Stimulated activated CD4-positive, alpha-beta T cell treated with anti-CD3 and anti-CD28 coated beads, Interleukin-15, amount 100 ng/mL, for 48 hours (primary cell): ENCODE results near the gene KIF19.

ENCODE experiments used
- DNase-seq, 2 donors: peaks; one replicate each; pipeline ENCODE4 v3.0.0-alpha.2; 2020; ENCODE audit warnings: low read depth in 2 of 2

KIF19 gene

DNA sequence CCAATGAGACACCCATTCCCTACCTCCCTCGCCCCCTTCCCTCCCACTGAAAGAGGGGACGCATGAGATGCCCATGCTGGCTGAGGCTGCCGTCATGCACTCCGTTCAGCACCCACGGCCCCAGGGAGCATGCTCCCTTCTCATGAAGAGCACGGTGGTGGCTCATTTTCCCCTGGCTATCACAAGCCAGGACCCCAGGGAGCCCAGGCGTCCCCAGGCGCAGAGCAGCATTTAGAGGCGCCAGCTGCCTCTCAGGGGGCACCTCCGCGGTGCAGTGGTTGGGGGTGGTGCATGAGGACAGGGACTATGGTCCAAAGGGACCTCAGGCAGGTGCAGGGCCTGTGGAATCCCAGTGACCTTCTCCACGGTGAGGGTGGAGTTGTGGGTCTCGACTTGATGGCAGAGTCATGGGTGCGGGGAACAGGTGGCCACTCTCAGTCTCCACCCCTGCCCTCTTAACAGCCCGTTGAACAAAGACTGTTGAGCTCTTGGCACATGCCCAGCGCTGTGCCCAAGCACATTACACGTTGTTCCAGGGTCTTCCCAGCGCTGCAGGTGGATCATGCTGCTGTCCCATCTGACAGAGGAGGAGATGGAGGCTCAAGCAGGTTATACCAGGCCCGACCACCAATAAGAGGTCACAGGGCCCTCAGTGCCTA, 13.6 kb downstream of the KIF19 start:
- no peak for DNase-seq

DNA sequence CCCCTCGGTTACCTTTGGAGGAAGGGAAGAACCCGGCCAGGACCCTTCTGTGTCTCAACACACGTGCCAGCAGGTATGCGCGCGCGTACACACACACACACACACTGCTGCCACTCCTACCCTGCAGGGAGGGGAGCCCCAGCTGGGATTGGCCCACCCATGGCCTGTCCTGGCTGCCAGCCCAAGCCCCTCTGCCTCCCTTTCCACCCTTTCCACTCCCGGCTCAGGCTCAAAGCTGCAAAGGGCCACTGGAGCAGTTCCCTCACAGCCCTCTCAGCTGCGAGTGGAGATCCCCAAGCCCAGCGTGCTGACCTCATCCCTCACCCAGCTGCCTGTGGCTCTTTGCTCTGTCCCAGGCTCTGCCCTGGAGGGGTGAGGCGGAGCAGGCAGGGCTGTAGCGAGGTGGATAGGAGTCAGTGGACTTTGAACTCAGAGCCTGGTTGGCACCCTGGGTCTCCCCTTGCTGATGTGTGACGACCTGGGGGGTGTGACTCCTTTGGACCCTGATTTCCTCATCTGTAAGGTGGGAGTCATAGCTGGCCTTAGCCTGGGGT, 14.5 kb downstream of the KIF19 start:
- no peak for DNase-seq

DNA sequence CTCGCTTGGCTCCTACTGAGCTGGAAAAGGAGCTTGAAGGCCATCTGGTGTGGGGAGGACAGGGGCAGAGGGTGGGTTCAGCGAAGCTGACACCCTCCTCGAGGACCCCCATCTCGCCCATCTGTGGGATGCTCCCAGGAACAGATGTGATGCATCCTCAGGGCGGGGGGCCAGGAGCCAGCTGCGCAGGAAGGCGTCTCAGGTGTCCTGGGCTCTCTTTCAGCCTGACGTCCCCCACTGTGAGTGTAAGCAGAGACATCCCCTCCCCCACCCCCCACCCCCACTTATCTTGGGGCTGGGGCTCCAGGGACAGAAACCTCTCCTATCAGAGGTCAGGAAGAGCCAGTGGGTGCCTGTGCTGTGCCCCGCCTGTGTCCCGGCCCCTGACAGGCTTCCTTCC, 16.2 kb downstream of the KIF19 start:
- DNase-seq: no peak

DNA sequence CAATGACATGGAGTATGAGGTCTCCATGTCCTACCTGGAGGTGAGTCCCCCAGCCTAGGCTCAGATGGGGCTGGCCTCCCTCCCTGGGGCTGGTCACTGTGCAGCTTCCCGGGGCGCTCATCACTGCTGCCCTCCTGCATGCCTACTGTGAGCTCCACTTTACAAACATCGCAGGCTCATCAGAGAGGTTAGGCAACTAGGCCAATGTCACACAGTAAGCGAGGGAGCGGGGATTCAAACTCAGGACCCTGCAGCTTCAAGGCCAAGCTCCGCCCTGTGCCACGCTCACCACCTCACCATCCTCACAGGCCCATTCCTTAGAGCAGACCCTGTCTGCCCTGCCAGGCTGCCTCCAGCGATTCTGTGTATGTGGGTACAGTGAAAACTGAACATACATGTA, 17.1 kb downstream of the KIF19 start:
- no peak for DNase-seq

DNA sequence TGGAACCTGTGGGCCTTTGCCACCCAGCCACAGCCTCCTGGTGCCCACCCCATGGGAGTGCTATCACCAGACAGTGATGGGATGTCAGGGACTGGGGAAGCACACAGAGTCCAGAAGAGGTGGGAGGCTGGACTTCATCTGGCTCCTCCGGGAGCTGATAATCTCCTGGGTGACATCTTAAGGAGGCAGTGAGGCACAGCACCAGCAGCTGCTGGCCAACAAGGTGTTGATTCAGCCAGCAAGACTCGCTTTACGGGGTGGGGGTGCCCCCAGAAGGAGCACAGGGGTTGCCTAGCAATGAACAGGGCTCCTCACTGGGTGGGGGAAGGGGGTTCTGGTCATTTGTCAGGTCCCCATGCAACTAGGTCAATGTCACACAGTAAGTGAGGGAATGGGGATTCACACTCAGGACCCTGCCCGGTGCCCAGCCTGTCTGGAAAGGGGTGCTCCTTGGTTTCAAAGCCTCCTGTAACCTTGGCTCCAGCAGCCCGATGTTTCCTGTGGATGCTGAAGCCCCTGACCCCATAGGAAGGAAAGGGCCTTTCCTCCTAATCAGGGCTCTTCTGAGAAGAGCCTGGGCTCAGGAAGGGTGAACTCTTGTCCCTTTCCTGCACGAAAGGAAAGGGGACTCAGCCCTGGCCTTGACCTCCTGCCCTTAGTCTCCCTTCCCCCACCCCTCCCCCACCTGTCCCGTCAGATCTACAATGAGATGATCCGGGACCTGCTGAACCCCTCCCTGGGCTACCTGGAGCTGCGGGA, 17.7 kb downstream of the KIF19 start:
- no peak for DNase-seq

DNA sequence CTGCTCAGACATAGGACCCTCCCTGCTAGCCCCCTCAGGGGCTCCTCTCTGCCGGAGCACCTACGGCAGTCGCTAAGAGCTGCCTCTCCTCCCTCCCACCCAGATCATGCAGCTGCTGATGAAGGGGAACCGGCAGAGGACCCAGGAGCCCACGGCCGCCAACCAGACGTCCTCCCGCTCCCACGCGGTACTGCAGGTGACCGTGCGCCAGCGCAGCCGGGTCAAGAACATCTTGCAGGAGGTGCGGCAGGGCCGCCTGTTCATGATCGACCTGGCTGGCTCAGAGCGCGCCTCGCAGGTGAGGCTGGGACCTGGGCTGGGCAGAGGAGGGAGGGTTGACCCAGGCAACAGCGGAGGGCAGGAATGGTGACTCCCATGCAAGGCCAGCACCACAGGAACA, 18.6 kb downstream of the KIF19 start:
- no peak for DNase-seq

DNA sequence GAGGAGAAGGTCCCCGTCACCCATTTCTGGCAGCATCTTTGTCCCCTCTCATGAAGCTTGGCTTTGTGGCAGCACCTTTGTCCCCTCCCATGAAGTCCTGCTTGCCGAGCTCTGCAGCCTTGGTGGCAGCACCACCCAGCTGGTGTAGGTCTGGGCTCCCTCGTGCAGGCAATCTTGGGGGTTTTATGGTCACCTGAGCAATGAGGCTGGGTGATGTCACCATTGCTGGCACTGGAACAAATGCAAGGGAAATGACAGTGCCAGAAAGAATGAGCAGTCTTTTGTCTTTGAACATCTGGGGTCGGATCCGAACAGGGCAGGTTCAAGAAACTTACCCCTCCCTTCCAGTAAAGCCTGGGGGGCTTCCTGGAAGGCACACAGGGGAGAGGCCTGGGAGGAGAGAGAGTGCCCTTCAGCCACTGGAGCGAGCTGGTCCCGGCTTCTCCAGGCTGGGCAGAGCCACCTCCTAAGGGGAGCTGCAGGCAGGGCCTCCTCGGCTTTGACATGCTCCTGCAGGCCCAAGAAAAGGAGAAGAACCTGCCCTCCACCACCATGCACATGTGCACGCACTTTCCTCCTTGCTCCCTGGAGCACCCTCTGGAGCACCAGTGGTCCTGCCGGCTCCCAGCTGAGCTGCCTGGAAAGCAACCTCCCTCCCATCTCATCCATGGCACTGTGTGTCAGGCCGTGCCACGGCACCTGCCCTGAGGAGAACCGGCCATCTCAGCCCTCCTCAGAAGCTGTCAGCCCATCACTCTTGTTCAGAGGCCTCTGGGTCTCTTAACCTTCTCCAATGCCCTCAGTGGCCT, 19.6 kb downstream of the KIF19 start:
- DNase-seq: no peak

DNA sequence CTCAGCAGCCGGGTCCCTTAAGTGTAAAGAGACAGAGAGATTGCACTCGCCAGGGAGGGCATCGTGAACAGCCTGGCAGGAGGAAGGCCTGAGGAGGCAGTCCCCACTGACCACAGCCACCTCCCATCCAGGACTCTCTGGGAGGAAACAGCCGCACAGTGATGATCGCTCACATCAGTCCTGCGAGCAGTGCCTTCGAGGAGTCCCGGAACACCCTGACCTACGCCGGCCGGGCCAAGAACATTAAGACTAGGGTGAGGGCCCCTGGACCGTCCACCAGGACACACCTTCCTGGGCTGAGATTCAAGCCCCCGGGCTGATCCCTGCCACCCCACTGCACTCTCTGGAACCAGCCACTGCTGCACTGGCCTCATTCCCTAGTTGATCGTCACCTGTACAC, 21.6 kb downstream of the KIF19 start:
- DNase-seq: no peak

DNA sequence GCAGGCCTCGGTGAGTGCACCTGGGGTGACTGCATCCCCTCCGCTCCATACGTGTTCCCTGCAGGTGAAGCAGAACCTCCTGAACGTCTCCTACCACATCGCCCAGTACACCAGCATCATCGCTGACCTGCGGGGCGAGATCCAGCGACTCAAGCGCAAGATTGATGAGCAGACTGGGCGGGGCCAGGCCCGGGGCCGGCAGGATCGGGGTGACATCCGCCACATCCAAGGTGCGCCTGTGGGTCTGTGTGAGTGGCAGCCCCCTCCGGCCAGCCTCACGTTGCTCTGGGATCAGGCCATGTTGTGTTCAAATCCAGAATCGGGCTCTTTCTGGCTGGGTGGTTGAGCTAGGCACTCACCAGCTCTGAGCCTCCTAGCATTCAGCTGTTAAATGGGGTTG, 23.1 kb downstream of the KIF19 start:
- DNase-seq: no peak

DNA sequence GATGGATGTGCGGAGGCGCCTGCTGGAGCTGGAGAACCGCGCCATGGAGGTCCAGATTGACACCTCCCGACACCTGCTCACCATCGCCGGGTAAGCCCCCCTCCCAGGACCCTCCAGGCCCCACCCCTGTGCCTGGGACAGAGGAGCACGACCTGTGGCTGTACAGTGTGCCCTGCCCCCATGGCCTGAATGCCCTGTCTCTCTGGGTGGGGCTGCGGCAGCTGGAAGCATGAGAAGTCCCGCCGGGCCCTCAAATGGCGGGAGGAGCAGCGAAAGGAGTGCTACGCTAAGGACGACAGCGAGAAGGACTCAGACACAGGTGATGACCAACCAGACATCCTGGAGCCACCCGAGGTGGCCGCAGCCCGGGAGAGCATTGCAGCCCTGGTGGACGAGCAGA, 24.5 kb downstream of the KIF19 start:
- DNase-seq: no peak

DNA sequence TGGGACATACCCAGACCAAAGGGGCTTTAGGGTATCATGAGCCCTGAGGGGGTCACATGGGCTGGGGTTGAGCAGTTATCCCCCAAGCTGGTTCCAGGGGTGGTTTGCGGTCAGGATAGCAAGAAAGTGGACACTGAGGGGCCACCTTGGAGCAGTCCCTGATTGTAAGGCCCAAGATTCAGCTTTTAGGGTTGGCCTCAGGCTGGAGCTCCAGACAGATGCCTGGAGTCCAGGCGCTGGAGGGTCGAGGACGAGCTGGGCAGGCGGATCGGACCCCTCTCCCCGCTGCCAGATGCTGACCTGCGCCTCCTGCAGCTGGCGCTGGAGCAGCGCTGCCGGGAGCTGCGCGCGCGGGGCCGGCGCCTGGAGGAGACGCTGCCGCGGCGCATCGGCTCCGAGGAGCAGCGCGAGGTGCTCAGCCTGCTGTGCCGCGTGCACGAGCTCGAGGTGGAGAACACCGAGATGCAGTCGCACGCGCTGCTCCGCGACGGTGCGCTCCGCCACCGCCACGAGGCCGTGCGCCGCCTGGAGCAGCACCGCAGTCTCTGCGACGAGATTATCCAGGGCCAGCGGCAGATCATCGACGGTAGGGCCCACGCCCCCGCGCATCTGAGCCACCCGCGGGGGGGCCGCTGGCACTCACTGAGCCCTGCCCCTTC, 25.7 kb downstream of the KIF19 start:
- DNase-seq: no peak

DNA sequence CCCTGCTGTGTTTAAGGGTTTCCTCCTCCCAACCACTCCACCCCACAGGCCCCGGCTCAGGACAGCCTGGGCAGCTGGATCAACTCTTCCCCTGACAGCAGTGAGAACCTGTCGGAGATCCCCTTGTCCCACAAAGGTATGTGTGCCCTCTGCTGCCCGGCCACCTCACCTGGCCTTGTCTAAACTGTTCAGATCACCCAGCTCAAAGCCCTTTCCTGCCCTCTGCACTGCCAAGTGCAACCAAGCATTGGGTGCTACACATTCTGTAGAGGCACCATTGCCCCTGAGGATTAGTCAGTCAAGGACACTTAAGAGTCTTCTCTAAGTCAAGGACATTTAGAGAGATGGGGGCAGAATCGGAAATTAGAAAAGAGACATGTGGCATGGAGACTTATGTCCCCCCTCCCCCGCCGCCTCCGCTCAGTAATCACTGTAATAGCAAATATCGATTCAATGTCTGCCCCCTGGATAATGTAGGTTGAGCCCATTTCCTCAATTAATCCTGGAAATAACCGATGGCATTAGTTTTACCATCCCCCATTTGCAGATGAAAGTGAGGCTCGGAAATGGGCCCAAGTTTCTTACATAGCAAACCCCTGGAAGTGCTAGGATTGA, 27.5 kb downstream of the KIF19 start:
- no peak for DNase-seq

DNA sequence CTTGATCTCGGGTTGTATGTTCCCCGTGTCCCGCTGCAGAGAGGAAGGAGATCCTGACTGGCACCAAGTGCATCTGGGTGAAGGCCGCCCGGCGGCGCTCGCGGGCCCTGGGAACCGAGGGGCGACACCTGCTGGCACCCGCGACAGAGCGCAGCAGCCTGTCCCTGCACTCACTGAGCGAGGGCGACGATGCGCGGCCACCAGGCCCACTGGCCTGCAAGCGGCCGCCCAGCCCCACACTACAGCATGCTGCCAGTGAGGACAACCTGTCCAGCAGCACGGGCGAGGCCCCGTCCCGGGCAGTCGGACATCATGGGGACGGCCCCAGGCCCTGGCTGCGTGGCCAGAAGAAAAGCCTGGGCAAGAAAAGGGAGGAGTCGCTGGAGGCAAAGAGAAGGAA, 28.1 kb downstream of the KIF19 start:
- peak; percentile 48 to 62 for DNase-seq

DNA sequence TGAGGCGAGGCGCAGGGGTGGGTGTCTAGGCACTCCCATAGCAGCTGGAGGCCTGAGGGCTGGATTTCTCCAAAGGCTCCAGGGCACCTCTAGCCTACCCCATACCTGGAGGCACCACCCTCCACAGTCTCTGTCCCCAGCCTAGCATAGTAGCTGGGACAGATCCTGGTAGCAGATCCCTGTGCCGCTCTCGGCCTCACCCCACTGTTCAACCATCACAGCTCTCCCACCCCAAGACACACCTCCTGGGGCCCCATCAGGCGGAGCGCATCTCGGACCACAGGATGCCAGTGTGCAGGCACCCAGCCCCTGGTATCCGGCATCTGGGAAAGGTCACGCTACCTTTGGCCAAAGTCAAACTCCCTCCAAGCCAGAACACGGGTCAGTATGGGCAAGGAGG, 28.5 kb downstream of the KIF19 start:
- DNase-seq: no peak

DNA sequence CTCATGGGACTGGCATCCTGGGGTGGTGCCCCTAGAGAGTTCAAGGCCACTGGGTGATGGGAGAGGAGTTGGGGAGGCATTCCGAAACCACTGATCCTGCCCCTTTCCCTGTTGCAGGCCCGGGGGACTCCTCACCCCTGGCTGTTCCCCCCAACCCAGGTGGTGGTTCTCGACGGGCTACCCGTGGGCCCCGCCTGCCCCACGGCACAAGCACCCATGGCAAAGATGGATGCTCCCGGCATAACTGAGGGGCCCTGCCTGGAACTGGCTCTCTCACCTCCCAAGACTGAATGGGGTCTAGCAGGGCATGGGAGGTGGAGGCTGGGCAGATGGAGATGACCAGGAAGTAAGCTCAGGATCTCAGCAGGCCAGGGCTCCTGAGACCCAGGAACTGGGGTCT, 29.0 kb downstream of the KIF19 start:
- no peak for DNase-seq

DNA sequence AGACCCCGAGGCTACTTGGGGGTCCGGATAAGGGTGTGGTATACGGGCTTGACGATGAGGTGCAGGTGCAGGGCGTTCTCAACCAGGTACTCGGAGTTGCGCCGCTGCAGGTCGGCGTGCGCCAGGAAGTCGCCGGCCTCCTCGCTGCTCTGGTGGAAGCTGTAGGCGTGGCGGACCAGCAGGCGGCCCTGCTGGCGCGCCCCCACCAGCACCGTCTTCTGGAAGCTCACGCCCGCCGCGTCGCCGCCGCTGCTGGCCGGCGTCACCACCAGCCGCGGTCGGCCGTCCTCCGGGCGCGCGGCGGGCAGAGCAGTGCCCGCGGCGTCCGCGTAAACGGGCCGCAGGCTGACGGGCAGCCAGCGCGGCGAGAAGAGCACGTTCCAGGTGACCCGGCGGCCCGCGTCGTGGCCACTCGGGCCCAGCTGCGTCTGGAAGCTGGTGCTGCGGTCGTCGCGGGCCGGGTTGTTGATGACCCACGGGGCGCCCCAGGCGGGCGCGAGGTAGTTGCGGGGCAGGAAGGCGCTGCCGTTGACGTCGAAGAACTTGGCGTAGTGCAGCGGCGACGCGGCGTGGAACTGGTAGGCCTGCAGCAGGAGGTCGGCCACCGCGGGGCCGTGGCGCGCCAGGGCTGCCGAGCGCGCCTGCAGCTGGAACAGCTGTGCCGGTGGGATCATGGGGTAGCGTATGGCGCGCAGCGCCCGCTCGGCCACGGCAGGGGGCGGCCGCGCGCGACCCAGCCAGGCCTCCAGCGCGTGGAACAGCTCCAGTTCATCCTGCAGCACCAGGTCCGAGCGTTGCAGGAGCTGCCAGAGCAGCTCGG, 30.8 kb downstream of the KIF19 start:
- no peak for DNase-seq

DNA sequence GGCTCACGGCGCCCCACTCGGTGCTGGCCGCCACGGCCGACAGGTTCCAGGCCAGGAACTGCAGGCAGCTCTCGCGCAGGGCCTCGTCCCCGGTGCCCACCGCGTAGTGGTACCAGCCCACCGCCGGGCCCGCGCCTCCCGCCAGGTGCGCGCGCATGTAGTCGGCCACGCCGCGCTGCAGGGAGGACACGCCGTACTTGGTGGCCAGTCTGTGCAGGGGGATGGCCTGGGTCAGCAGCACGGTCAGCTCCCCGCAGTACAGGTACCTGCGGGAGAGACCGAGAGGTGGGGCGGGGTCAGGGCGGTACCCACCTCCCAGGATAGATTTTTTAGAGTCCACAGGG, 31.4 kb downstream of the KIF19 start:
- no peak for DNase-seq

DNA sequence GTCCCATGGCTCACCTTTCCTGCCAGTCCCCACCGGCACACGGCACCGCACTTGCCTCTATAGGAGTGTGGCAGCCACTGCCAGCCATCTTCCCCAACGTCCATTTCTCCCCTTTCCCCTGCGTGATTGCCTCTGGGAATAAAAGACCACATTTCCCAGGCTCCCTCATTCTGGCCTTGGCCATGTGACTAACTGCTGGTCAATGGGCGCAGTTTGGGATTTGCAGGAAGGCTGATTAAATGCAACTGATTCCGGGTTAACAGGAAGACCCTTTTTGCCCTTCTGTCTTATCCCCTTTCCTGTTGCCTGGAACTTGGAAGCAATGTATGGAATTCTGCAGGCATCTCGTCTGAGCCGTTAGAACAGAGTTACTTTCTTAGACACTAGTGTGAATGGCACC, 32.7 kb downstream of the KIF19 start:
- no peak for DNase-seq

DNA sequence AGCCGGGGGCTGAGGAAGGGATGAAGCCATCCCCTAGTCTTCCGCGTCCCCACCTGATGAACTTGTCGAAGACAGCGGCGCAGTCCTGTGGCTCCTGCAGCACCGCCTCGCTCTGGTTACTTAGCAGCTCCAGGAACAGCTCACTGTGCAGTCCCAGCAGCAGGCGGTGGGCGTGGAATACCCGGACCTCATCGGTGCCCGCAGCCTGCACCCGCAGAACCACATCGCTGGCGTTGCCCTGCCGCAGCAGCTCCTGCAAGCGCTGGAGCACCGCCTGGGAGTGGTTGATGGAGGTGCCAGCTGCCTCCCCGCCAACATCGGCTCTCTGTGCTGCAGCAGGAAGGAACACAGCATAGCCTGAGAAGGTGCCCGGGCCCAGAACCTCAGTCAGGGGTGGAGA, 33.9 kb downstream of the KIF19 start:
- DNase-seq: no peak

DNA sequence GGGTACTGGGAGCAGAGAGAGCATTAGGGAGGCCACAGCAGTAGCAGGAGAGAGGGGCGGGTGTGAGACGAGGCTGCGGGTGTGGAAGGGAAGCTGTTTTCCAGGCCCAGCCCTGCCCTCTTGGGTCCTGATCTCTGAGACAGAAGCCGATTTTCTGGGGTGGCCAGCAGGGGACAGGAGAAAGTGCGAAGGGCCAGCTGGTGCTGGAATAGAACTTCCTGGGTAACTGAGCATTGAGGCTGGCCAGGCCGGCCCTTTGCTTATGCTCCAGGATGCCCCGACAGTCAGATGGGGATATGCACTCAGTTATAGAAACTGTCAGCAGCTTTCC, 34.8 kb downstream of the KIF19 start:
- DNase-seq: no peak
